ENCODE measurements around the gene PLA2G3. TPM values are rescaled to one million over a fixed set of nuclear protein-coding genes. Genes with fewer than 3 reads are reported as not detected.

PLA2G3 gene
- total RNA-seq, 1 donor from 2014 or later: not detected

- peak; percentile 49 for DNase-seq (ENCODE audit: low spot score)
These were observed 8.2 kb upstream of the PLA2G3 start for GRCh38 chr22:31148488-31148887.

DNA sequence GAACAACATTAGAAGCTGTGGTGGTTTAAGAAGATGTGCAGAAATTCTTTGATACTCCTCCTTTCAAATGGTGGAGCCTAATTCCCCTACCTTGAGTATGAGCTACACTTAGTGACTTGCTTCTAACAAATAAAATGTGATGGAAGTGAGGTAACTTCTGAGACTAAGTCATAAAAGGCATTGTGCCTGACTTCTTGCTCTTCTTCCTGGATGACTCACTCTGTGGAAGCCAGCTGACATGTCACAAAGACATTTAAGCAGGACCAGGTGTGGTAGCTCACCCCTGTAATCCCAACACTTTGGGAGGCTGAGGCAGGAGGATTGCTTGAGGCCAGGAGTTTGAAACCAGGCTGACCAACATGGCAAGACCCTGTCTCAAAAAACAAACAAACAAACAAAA is 3.9 kb upstream of the PLA2G3 start:
- DNase-seq (ENCODE audit: low spot score): no peak

DNA sequence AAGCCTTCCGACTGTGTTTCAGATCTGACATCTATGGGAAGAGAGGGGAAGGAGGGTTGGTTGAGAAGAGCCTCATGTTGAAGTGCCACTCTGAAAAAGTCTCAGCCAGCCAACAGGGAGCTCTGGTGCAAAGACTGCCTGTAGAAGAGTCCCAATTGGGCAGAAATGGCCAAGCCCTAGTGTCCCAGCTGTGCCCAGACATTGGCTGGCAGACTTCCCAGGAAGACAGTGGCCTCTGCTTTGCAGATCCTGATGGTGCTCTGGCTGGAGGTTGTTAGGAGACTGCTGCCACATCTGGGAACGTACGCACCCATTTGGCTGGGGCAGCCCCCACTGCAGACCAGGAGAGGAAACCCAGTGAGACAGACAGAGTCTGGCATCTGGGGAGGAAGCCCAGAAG is 3.2 kb upstream of the PLA2G3 start:
- peak; percentile 49 for DNase-seq (ENCODE audit: low spot score)

DNA sequence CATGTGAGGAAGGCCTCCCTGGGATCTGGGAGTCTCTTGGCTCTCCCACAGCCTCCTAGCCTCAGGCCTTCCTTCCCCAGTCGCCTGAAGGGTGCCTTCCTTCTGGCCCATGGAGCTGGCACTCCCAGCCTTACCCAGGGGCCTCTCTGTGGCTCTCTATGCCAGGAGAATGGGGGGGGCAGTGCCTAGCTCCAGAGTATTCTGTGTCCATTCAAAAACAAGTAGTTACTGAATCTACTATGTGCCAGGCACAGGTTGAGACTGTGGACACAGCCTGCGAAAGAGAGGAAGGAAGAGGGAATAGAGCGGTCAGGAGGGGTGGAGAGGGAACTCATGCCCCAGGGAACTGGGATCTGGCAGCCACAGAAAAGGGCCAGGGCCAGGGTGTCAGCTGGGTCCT is 2.7 kb upstream of the PLA2G3 start:
- DNase-seq (ENCODE audit: low spot score): peak; percentile 26

DNA sequence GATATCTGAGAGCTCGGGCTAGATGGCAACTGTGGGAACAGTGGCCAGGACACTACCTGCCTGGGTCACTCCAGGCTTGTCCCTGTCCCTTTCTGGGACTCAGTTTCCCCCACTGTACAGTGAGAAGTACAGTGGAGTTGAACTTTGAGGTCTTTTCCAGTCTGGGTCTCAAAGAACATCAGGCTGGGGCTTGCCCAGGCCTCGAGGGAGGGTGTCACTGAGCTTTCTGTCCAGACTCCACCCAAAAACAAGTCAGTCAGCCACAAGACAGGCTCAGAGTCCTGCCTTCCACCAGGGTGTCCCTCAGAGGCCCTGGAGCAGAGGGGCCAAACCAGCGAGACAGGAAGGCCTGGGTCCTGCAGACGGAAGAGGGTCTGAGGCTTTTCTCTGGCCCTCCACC is 2.0 kb upstream of the PLA2G3 start:
- DNase-seq (ENCODE audit: low spot score): peak; percentile 67

- DNase-seq (ENCODE audit: low spot score): peak; percentile 41
These were observed 1.2 kb upstream of the PLA2G3 start for GRCh38 chr22:31141551-31141950.

- no peak for DNase-seq (ENCODE audit: low spot score)
These were observed 438 bp upstream of the PLA2G3 start for GRCh38 chr22:31140746-31141145.

- DNase-seq (ENCODE audit: low spot score): no peak
These were observed 1.2 kb downstream of the PLA2G3 start for GRCh38 chr22:31139066-31139465.

DNA sequence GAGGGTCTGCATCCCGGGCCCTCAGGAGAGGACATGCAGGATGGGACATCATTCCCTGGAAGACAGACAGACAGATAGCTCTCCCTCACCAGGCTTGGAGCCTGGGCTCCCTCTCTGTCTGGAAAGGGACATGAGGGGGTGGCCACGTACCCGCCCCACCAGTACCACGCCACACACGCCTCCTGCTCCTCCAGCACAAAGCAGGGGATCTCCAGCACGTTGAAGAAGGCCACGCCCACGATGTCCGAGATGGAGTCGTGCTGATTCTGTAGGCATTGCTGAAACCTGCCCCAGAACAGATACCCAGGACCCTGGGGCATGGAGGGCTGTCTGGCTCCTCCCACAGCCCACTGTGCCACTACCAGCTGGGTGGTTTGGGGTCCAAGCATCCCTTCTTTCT is 2.2 kb downstream of the PLA2G3 start:
- peak; percentile 71 for DNase-seq (ENCODE audit: low spot score)

GRCh38 chr22:31137721-31138120 is 2.6 kb downstream of the PLA2G3 start:
- peak; percentile 79 for DNase-seq (ENCODE audit: low spot score)

DNA sequence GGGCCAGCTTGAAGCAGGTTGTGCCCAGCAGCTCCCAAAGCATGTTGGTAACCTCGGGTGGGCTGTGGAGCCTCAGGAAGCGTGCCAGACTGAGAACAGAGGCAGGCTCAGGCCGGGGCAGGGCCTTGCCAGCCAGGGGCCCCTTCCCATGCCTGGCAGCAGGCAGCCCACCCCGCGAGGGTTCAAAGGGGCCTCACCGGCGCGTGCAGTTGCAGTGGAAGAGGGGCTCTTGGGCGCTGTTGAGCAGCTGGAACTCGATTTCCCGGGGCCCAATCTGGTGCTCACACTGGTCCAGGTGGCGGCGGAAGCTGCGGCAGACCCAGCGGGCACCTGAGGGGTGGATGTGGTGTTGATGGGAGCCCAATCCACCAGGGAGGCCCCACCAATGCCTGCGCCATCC is 3.6 kb downstream of the PLA2G3 start:
- peak; percentile 87 for DNase-seq (ENCODE audit: low spot score)

DNA sequence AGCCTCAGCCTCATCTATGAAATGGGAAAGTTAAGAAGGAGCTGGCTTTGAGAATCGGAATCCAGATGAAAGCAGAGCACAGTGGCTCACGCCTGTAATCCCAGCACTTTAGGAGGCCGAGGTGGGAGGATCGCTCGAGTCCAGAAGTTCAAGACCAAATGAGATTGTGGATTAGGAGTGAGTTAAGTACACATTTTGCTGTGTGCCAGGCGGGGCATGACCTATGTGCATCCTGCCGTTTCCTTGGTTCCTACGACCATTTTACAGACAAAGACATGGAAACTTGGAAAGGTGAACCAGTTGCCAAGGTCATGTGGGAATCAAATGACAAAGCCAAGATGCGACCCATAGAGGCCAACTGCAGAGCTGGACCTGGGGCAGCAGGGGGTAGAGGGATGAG is 4.2 kb downstream of the PLA2G3 start:
- no peak for DNase-seq (ENCODE audit: low spot score)

- DNase-seq (ENCODE audit: low spot score): no peak
These were observed 4.6 kb downstream of the PLA2G3 start for GRCh38 chr22:31135706-31136105.

DNA sequence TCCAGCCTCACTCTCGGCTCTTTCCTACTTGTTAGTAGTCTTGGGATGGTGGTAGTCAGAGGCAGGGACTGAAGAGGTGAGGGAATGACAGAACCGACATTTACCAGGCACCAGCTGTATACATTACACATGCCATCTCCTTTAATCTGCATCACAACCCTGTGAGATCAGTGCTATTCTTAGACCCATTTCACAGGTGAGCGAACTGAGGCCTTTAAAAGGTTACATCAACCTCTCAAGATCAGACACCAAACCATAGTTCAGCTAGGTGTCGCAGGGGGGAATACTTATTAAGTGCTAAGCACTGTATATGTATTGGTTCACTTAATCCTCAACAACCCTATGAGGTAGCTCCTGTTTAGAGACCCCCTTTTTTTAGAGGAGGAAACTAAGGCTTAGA is 5.6 kb downstream of the PLA2G3 start:
- DNase-seq (ENCODE audit: low spot score): no peak

DNA sequence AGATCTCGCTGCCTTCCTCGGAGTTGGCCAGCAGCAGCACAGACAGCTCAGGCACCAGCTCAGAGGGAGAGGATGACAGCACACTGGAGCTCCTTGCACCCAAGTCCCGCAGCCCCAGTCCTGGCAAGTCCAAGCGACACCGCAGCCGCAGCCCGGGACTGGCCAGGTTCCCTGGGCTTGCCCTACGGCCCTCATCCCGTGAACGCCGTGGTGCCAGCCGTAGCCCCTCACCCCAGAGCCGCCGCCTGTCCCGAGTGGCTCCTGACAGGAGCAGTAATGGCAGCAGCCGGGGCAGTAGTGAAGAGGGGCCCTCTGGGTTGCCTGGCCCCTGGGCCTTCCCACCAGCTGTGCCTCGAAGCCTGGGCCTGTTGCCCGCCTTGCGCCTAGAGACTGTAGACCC is 6.4 kb downstream of the PLA2G3 start:
- DNase-seq (ENCODE audit: low spot score): no peak

- no peak for DNase-seq (ENCODE audit: low spot score)
These were observed 9.4 kb downstream of the PLA2G3 start for GRCh38 chr22:31130873-31131272.

DNA sequence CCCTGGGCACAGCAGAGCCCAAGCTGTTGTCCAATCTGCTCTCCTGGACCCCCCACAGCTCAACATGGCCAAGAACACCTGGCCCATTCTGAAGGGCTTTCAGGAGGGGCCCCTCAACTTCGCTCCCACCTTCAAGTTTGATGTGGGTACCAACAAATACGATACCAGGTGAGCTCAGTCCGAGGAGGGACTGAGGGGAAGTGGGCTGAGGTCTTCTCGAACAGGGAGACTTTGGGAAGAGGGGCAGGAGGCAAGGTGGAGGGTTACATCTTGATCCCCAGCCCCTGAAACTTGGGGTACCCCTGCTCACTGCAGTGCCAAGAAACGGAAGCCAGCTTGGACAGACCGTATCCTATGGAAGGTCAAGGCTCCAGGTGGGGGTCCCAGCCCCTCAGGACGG is 12.2 kb downstream of the PLA2G3 start:
- DNase-seq (ENCODE audit: low spot score): no peak

DNA sequence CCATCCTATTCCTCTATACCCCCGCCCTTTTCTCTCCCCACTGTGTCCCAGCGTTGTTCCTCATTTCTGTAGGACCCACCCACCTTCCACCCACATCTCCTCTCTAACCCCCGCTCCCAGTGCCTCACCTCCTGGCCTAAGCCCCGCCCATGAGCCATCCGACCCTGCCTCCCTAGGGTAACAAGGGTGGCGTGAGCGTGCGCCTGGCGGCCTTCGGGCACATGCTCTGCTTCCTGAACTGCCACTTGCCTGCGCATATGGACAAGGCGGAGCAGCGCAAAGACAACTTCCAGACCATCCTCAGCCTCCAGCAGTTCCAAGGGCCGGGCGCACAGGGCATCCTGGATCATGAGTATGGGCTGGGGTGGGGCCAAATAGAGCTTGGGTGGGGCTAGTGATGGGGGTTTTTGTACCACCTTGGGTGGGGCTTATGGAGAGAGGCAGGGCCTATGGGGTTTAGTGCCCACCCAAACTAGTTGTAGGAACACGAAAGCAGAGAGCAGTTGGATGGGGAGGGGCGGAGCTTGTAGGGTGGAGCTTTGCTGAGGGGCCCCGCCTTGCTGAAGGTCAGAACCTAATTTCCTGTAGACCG is 13.0 kb downstream of the PLA2G3 start:
- no peak for DNase-seq (ENCODE audit: low spot score)

DNA sequence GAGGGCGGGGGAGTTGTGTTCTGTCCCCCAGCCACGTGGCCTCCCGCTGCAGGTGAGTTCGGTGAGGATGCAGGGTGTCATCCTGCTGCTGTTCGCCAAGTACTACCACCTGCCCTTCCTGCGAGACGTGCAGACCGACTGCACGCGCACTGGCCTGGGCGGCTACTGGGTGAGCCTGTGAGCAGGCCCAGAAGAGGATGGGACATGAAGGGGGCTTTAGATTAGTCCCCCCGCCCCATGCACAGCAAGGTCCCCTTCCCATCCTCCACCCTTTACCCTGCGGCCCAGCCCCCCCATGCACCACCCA is 13.5 kb downstream of the PLA2G3 start:
- no peak for DNase-seq (ENCODE audit: low spot score)

GRCh38 chr22:31126128-31126868 is 14.0 kb downstream of the PLA2G3 start:
- DNase-seq (ENCODE audit: low spot score): no peak

- no peak for DNase-seq (ENCODE audit: low spot score)
These were observed 14.7 kb downstream of the PLA2G3 start for GRCh38 chr22:31125521-31126117.

- DNase-seq (ENCODE audit: low spot score): no peak
These were observed 15.4 kb downstream of the PLA2G3 start for GRCh38 chr22:31124811-31125465.

Data from mesenteric fat pad (tissue), 1 donor.